GM18507 (cell line): Measurements from ENCODE around the gene SLC23A1.

Experiments
- DNase-seq: peaks from one replicate; pipeline ENCODE4 v3.0.0; 2011; ENCODE audit warnings: low read depth; ENCODE audit not compliant: insufficient read length; ENCODE audit errors: extremely low spot score
- FAIRE-seq: peaks from 2 replicates; lab custom pipeline; 2011; peaks lifted over from hg19 to GRCh38; lab: Jason Lieb, UNC

Gene SLC23A1

GRCh38 chr5:139383275-139383992, at the start of gene SLC23A1:
Gene SLC23A1, minus strand, starts transcription at chr5:139383297. Its CDS starts 44 bp downstream, at chr5:139383253.
- DNase-seq (no peak), FAIRE-seq (no peak)

- DNase-seq = no peak
- FAIRE-seq = no peak
Observed at GRCh38 chr5:139431706-139432105, 48.6 kb upstream of the SLC23A1 start.

GRCh38 chr5:139430015-139430414, 46.9 kb upstream of the SLC23A1 start:
- DNase-seq (no peak), FAIRE-seq (peak; percentile 26)

- no peak for FAIRE-seq
- DNase-seq = no peak
Observed at GRCh38 chr5:139426203-139426885, 43.2 kb upstream of the SLC23A1 start.

GRCh38 chr5:139425497-139425896, 42.4 kb upstream of the SLC23A1 start:
- no peak for FAIRE-seq

GRCh38 chr5:139422307-139422893, 39.3 kb upstream of the SLC23A1 start:
- FAIRE-seq (peak; percentile 93), DNase-seq (peak; percentile 76)

More at GRCh38 chr5:139425497-139425896, 42.4 kb upstream of the SLC23A1 start:
- DNase-seq = no peak

GRCh38 chr5:139419226-139420192, 36.4 kb upstream of the SLC23A1 start:
- DNase-seq (no peak), FAIRE-seq (no peak)

GRCh38 chr5:139418793-139419192, 35.7 kb upstream of the SLC23A1 start:
- DNase-seq = no peak
- FAIRE-seq = no peak

- FAIRE-seq = no peak
- no peak for DNase-seq
Observed at GRCh38 chr5:139417214-139417613, 34.1 kb upstream of the SLC23A1 start.

- DNase-seq (no peak), FAIRE-seq (no peak)
Observed at GRCh38 chr5:139416651-139417050, 33.6 kb upstream of the SLC23A1 start.

- no peak for FAIRE-seq
- DNase-seq = no peak
Observed at GRCh38 chr5:139415869-139416268, 32.8 kb upstream of the SLC23A1 start.

GRCh38 chr5:139415221-139415861, 32.2 kb upstream of the SLC23A1 start:
- DNase-seq = no peak
- FAIRE-seq = peak; percentile 54

- FAIRE-seq (no peak), DNase-seq (no peak)
Observed at GRCh38 chr5:139414581-139415130, 31.6 kb upstream of the SLC23A1 start.

- no peak for DNase-seq
- FAIRE-seq = peak; percentile 77
Observed at GRCh38 chr5:139413963-139414362, 30.9 kb upstream of the SLC23A1 start.

- DNase-seq = no peak
- FAIRE-seq = no peak
Observed at GRCh38 chr5:139413153-139413552, 30.1 kb upstream of the SLC23A1 start.

GRCh38 chr5:139410993-139411828, 28.1 kb upstream of the SLC23A1 start:
- FAIRE-seq (no peak), DNase-seq (no peak)

GRCh38 chr5:139410121-139410992, 27.3 kb upstream of the SLC23A1 start:
- FAIRE-seq (no peak), DNase-seq (no peak)
